Measurements from ENCODE around the gene RGS1. TPM values are rescaled to one million over a fixed set of nuclear protein-coding genes. Genes with fewer than 3 reads are reported as not detected.
A peak's percentile ranks its signal among the peaks of the same experiment; 100 is the strongest.
"Not testable (repeated sequence)": the region's sequence is repeated elsewhere in the genome, so short reads cannot be mapped to it uniquely, and the experiment has no call there.

RGS1 gene
- total RNA-seq, 1 donor from 2014 or later: 0.74 TPM

GRCh38 chr1:192530254-192530653 is 45.3 kb upstream of the RGS1 start:
- no peak overlapping the region for H3K4me3 ChIP-seq
- peaks cover 5% of the 10 kb centered on the region for H3K9me3 ChIP-seq (replicated peaks)
- TF ChIP-seq, protein P1, sequence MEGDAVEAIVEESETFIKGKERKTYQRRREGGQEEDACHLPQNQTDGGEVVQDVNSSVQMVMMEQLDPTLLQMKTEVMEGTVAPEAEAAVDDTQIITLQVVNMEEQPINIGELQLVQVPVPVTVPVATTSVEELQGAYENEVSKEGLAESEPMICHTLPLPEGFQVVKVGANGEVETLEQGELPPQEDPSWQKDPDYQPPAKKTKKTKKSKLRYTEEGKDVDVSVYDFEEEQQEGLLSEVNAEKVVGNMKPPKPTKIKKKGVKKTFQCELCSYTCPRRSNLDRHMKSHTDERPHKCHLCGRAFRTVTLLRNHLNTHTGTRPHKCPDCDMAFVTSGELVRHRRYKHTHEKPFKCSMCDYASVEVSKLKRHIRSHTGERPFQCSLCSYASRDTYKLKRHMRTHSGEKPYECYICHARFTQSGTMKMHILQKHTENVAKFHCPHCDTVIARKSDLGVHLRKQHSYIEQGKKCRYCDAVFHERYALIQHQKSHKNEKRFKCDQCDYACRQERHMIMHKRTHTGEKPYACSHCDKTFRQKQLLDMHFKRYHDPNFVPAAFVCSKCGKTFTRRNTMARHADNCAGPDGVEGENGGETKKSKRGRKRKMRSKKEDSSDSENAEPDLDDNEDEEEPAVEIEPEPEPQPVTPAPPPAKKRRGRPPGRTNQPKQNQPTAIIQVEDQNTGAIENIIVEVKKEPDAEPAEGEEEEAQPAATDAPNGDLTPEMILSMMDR (IDR thresholded peaks at IDR 0.05; ENCODE audit: borderline replicate concordance): no peak
- no peak for DNase-seq
- H3K27me3 ChIP-seq (ENCODE audit: low read depth): no peaks in the 10 kb centered on the region
- H3K27ac ChIP-seq (replicated peaks): no peak overlapping the region
- intact Hi-C loops (cut with micrococcal nuclease): no loop called here
- H3K36me3 ChIP-seq: no peaks in the 10 kb centered on the region
- no peaks in the 10 kb centered on the region for H3K4me1 ChIP-seq

GRCh38 chr1:192531037-192531703 is 44.4 kb upstream of the RGS1 start:
- H3K27me3 ChIP-seq (ENCODE audit: low read depth); H3K27ac ChIP-seq (replicated peaks); H3K4me3 ChIP-seq; intact Hi-C loops (cut with micrococcal nuclease); H3K4me1 ChIP-seq; H3K9me3 ChIP-seq (replicated peaks); H3K36me3 ChIP-seq: not testable (repeated sequence)
- peak; percentile 24 for DNase-seq

GRCh38 chr1:192534666-192535065 is 40.9 kb upstream of the RGS1 start:
- no peak overlapping the region for H3K27ac ChIP-seq (replicated peaks)
- H3K9me3 ChIP-seq (replicated peaks): peaks cover 11% of the 10 kb centered on the region
- no peaks in the 10 kb centered on the region for H3K36me3 ChIP-seq
- no peak overlapping the region for H3K4me3 ChIP-seq
- no peaks in the 10 kb centered on the region for H3K27me3 ChIP-seq (ENCODE audit: low read depth)
- DNase-seq: no peak
- TF ChIP-seq, protein P1 (IDR thresholded peaks at IDR 0.05; ENCODE audit: borderline replicate concordance): no peak
- H3K4me1 ChIP-seq: peaks cover 11% of the 10 kb centered on the region
- intact Hi-C loops (cut with micrococcal nuclease): no loop called here

- Histone ChIP-seq H3K27ac (replicated peaks) (no peak overlapping the region), H3K4me3 (no peak overlapping the region)
Observed at GRCh38 chr1:192535916-192536664, 39.5 kb upstream of the RGS1 start.

DNA sequence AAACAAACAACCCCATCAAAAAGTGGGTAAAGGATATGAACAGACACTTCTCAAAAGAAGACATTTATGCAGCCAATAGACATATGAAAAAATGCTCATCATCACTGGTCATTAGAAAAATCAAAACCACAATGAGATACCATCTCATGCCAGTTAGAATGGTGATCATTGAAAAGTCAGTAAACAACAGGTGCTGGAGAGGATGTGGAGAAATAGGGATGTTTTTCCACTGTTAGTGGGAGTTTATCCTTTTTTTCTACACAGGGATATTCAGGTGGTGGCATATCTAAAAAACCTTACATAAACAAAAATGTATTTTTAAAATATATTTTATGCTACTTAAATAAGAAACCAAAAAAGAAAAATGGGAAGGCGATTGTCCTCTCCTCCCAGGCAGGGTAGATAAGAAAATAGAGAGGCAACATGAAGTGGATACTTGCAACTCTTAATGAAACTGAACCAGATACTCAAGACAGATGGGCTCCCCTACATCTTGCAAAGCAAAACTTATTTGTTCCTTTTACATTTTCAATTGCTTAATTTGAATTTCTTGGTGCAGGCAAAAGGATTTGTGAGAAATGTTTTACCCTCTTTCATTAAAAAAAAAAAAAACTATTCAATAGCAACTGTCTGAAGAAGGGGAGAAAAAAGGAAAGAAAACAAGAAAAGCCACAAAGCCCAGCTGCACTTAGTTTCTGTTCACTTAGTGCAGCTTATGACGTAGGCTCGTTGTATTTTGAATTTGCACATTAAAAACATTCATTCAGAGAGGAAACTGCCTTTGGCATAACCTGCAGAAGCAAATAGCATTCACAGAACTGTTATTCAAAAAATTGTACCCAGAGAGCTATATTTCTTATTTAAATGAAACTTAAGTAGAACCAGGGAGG is 36.9 kb upstream of the RGS1 start:
- Histone ChIP-seq H3K4me1 (peaks cover 17% of the 10 kb centered on the region), H3K27me3 (ENCODE audit: low read depth) (no peaks in the 10 kb centered on the region), H3K36me3 (no peaks in the 10 kb centered on the region), H3K9me3 (replicated peaks) (peaks cover 6% of the 10 kb centered on the region), H3K4me3 (no peak overlapping the region), H3K27ac (replicated peaks) (peak overlapping the region; percentile 61)
- DNase-seq: no peak
- intact Hi-C loops (cut with micrococcal nuclease): no loop called here
- TF ChIP-seq, protein P1 (IDR thresholded peaks at IDR 0.05; ENCODE audit: borderline replicate concordance): no peak

More at GRCh38 chr1:192535916-192536664, 39.5 kb upstream of the RGS1 start:
- Histone ChIP-seq H3K27me3 (ENCODE audit: low read depth) (no peaks in the 10 kb centered on the region), H3K36me3 (no peaks in the 10 kb centered on the region), H3K9me3 (replicated peaks) (peaks cover 11% of the 10 kb centered on the region), H3K4me1 (peaks cover 17% of the 10 kb centered on the region)
- intact Hi-C loops (cut with micrococcal nuclease): no loop called here
- DNase-seq: no peak
- TF ChIP-seq, protein P1 (IDR thresholded peaks at IDR 0.05; ENCODE audit: borderline replicate concordance): no peak

All from left ventricle myocardium inferior (tissue), 1 donor.